SH-SY5Y (cell line): ENCODE results near the gene WFIKKN1.

ENCODE experiments used
- GATA2 ChIP-seq: IDR thresholded peaks from 2 replicates; pipeline ENCODE4 v1.6.1; 2011; ENCODE audit warnings: mild to moderate bottlenecking, low read depth, low read length
- GATA3 ChIP-seq: IDR thresholded peaks from 2 replicates; pipeline ENCODE4 v1.6.1; 2011; ENCODE audit warnings: low read depth, mild to moderate bottlenecking, low read length, moderate library complexity

WFIKKN1 gene

GRCh38 chr16:645852-646678 lies 15.3 kb downstream of the WFIKKN1 start:
- no peak for TF ChIP-seq GATA2
- no peak for TF ChIP-seq GATA3

- TF ChIP-seq GATA2 (no peak), GATA3 (no peak)
Measured at GRCh38 chr16:646679-647172, 15.9 kb downstream of the WFIKKN1 start.

GRCh38 chr16:647173-647902 lies 16.6 kb downstream of the WFIKKN1 start:
- TF ChIP-seq GATA2: no peak
- no peak for TF ChIP-seq GATA3

- TF ChIP-seq GATA3 (no peak), GATA2 (no peak)
Measured at GRCh38 chr16:648071-648780, 17.4 kb downstream of the WFIKKN1 start.

DNA sequence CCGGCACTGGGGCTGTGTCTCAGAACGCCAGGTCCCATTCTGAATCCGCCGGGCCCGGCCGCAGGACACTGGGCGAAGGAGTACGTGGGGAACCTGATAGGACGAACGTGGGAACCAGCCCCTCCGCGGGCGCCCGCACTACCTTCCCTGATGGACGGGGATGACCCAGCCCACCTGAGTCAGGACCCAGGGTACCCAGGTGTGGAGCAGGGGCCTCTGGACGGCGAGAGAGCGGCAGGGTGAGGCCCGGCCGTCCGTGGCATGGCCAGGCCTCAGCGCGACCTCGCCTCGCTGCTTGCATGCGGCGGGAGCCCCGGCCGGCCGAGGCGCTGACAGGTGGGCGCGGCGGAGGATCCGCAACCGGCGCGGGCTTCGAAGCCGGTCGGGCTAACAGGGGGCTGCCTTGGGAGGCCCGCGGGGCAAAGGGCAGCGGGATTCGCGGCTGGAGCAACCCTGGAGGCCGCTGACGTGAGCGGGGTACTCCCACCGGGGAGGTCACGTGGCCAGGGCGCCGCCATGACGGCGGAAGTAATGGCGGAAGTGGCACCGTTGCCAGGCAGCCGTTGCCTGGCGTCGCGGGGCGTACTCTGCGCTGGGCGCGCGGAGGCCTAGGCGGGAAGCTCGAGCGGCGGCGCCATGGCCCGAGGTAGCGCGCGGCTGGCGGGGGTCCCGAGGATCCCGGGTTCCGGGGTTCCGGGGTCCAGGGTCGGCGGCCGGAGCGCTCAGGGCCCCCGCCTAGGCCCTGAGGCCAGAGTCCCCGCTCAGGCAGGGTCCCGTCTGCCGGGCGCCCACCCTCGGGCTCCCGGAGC lies 18.2 kb downstream of the WFIKKN1 start, which contains the start of gene WDR90:
Gene WDR90 (plus strand): TSS at position 585 of the 809 bp plus-strand sequence. CDS start 52 bp downstream, at position 637.
- TF ChIP-seq GATA3: no peak
- TF ChIP-seq GATA2: no peak

GRCh38 chr16:649631-650030 lies 18.8 kb downstream of the WFIKKN1 start:
- TF ChIP-seq GATA3 (no peak), GATA2 (no peak)

DNA sequence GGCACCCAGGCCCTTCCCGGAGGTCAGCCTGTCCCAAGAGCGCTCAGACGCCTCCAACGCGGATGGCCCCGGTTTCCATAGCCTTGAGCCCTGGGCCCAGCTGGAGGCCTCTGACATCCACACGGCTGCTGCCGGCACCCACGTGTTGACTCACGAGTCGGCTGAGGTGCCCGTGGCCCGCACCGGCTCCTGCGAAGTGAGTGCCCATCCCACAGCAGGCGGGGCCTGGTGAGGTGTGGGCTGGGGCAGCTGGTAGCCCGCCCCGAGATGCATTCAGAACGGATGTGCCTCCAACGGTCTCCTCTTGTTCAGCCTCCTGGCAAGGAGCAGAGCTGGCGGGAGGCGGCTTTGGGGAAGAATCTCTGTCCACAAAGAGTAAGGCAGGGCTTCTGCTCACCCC lies 21.1 kb downstream of the WFIKKN1 start:
- TF ChIP-seq GATA3 (no peak), GATA2 (no peak)

DNA sequence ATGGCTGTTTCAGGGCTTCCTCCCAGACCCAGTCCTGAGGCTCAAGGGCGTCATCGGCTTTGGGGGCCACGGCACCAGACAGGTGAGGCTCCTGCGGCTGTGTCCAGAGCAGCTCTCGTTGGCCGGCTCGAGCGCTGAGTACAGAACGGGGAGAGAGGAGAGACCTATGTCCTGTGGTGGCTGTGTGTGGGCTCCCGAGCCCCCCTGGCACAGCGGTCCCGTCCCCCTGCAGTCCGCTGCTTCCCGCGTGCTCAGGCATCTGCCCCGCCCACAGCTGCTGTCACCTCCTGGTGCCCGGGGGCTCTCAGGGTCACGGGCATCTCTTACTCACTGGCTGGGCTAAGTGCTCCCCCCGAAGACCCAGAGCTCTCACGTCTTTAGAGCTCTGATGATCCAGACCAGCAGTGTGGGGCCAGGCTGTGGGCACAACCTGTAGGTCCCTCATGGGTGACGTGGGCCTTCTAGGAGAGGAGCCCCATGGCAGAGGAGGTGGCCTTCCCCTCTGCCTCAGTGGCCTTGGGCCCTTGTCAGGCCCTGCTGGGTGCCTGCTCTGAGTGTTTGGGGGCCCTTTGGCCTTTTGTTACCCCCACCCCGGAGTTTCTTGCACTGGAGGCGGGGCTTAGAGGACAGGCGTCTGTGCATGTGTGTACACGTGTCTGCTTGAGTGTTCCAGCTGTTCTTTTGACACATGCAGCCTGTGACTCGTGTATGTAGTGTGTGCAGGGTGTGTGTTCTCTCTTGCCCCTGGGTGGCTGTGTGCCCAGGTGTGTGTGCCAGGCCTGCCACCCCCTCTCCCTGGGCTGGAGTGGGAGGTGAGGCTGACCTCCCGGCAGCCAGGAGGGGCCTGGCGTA lies 21.9 kb downstream of the WFIKKN1 start:
- TF ChIP-seq GATA3: no peak
- TF ChIP-seq GATA2: no peak

DNA sequence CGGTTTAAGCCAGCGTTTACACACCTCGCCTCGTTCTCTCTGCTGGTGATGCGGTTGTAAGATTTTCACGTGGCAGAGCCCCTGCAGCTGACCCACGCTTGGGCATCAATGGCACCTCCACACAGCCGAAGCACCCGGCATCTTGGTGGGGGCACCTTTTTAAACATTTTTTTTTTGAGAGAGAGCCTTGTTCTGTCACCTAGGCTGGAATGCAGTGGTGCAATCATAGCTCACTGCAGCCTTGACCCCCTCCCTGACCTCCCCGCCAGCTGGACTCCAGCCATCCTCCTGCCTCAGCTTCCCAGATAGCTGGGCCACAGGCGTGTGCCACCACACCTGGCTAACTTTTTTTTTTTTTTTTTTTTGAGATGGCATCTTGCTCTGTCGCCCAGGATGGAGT lies 23.2 kb downstream of the WFIKKN1 start:
- TF ChIP-seq GATA2: no peak
- no peak for TF ChIP-seq GATA3

GRCh38 chr16:657487-657886 lies 26.7 kb downstream of the WFIKKN1 start:
- no peak for TF ChIP-seq GATA3
- no peak for TF ChIP-seq GATA2

GRCh38 chr16:658679-659571 lies 28.1 kb downstream of the WFIKKN1 start:
- no peak for TF ChIP-seq GATA3
- no peak for TF ChIP-seq GATA2

GRCh38 chr16:659618-660017 lies 28.8 kb downstream of the WFIKKN1 start:
- TF ChIP-seq GATA2 (no peak), GATA3 (no peak)
